ENCODE data around the gene CYP1B1. TPM values are rescaled to one million over a fixed set of nuclear protein-coding genes. Genes with fewer than 3 reads are reported as not detected.

Gene CYP1B1
- total RNA-seq, 1 experiment from 2014 or later, result 2.6 TPM

- Histone ChIP-seq H3K9me2 (ENCODE audit: insufficient read depth) (no peaks in the 10 kb centered on the region), H4K20me1 (ENCODE audit: insufficient read depth) (no peaks in the 10 kb centered on the region), H3K27ac (ENCODE audit: low read depth, low read length) (no peak overlapping the region), H3K4me3 (replicated peaks in 1 of 2; ENCODE audit: low read depth in 1 of 2, low read length in 2 of 2) (no peak overlapping the region), H3K9ac (ENCODE audit: low read length) (no peak overlapping the region), H3K4me1 (ENCODE audit: control insufficient read depth in 1 of 2, insufficient read depth in 2 of 2, low read length in 2 of 2) (peaks cover 5 to 28% of the 10 kb centered on the region in 2 experiments), H2AFZ (ENCODE audit: low read depth, low read length, poor library complexity, severe bottlenecking) (no peak overlapping the region), H3K79me2 (ENCODE audit: insufficient read depth, low read length) (no peaks in the 10 kb centered on the region), H3K36me3 (ENCODE audit: control insufficient read depth in 1 of 2, insufficient read depth in 2 of 2, low read length in 2 of 2) (no peaks in the 10 kb centered on the region), H3K9me3 (ENCODE audit: control insufficient read depth in 1 of 2, insufficient read depth in 1 of 2, low read depth in 1 of 2, low read length in 2 of 2) (no peaks in the 10 kb centered on the region), H3K27me3 (ENCODE audit: insufficient read depth, low read length) (no peaks in the 10 kb centered on the region), H3K4me2 (ENCODE audit: low read length) (no peak overlapping the region)
- ChIA-PET POLR2A (no interaction called here), CTCF (no interaction called here), RAD21 (ENCODE audit: low non-redundant PET in 1 of 2, low total read pairs in 2 of 2, uncharacterized antibody in 2 of 2, unreplicated experiment in 2 of 2) (no interaction called here)
- no TSS peak for BruUV-seq (replicated peaks)
- DNase-seq (ENCODE audit: low read depth, low spot score) (no peak), ATAC-seq (no peak)
- intact Hi-C loops (cut with micrococcal nuclease), result no loop called here
- TF ChIP-seq TCF7L2 (IDR thresholded peaks at IDR 0.05; ENCODE audit: borderline replicate concordance, extremely low read depth, insufficient read depth, insufficient read length), result no peak
- TF ChIP-seq ATF3 (IDR thresholded peaks at IDR 0.05), result no peak
These were observed 2.5 kb downstream of the CYP1B1 start for GRCh38 chr2:38073211-38074057.

GRCh38 chr2:38070438-38070837 lies 5.5 kb downstream of the CYP1B1 start:
- RAD21 ChIA-PET (ENCODE audit: low non-redundant PET in 1 of 2, low total read pairs in 2 of 2, uncharacterized antibody in 2 of 2, unreplicated experiment in 2 of 2), result no interaction called here
- TF ChIP-seq RAD21 (IDR thresholded peaks at IDR 0.05; ENCODE audit: low read depth) (no peak), POLR2A (IDR thresholded peaks at IDR 0.05; ENCODE audit: borderline replicate concordance, extremely low read depth, insufficient read depth, insufficient read length) (no peak), ZFX (IDR thresholded peaks at IDR 0.05) (no peak), ZBTB33 (IDR thresholded peaks at IDR 0.05; ENCODE audit: extremely low read depth, insufficient replicate concordance, low read length) (no peak), ELF1 (IDR thresholded peaks at IDR 0.05; ENCODE audit: borderline replicate concordance, low read depth) (no peak), EGR1 (IDR thresholded peaks at IDR 0.05; ENCODE audit: low read depth) (no peak), JUND (IDR thresholded peaks at IDR 0.05) (no peak), CEBPB (IDR thresholded peaks at IDR 0.05; ENCODE audit: low read depth) (no peak), SP1 (IDR thresholded peaks at IDR 0.05; ENCODE audit: low read depth) (no peak), ATF3 (IDR thresholded peaks at IDR 0.05) (no peak), EZH2phosphoT487 (IDR thresholded peaks at IDR 0.05; ENCODE audit: borderline replicate concordance) (no peak), SRF (IDR thresholded peaks at IDR 0.05; ENCODE audit: low read depth) (no peak), REST (IDR thresholded peaks at IDR 0.05; ENCODE audit: low read depth) (no peak), ZNF274 (IDR thresholded peaks at IDR 0.05; ENCODE audit: low read depth, low read length) (no peak)

More at GRCh38 chr2:38070438-38070837, 5.5 kb downstream of the CYP1B1 start:
- H2AFZ ChIP-seq (ENCODE audit: low read depth, low read length, poor library complexity, severe bottlenecking), result no peak overlapping the region
- POLR2A ChIA-PET, result no interaction called here
- H3K79me2 ChIP-seq (ENCODE audit: insufficient read depth, low read length), result no peaks in the 10 kb centered on the region
- no peaks in the 10 kb centered on the region for H3K27me3 ChIP-seq (ENCODE audit: insufficient read depth, low read length)
- peaks cover 0 to under 1% of the 10 kb centered on the region in 2 experiments; a peak in 1 of 4 replicates for H3K4me1 ChIP-seq (ENCODE audit: control insufficient read depth in 1 of 2, insufficient read depth in 2 of 2, low read length in 2 of 2)
- ATAC-seq, result no peak
- H3K9ac ChIP-seq (ENCODE audit: low read length), result no peak overlapping the region
- H3K9me3 ChIP-seq (ENCODE audit: control insufficient read depth in 1 of 2, insufficient read depth in 1 of 2, low read depth in 1 of 2, low read length in 2 of 2), result no peaks in the 10 kb centered on the region
- H3K9me2 ChIP-seq (ENCODE audit: insufficient read depth), result no peaks in the 10 kb centered on the region
- H3K27ac ChIP-seq (ENCODE audit: low read depth, low read length), result no peak overlapping the region
- no peak for DNase-seq (ENCODE audit: low read depth, low spot score)
- CTCF ChIA-PET, result no interaction called here
- no TSS peak for BruUV-seq (replicated peaks)
- H3K4me3 ChIP-seq (replicated peaks in 1 of 2; ENCODE audit: low read depth in 1 of 2, low read length in 2 of 2), result no peak overlapping the region
- H3K4me2 ChIP-seq (ENCODE audit: low read length), result no peak overlapping the region
- no peaks in the 10 kb centered on the region for H3K36me3 ChIP-seq (ENCODE audit: control insufficient read depth in 1 of 2, insufficient read depth in 2 of 2, low read length in 2 of 2)
- H4K20me1 ChIP-seq (ENCODE audit: insufficient read depth), result no peaks in the 10 kb centered on the region
- intact Hi-C loops (cut with micrococcal nuclease), result no loop called here
